HepG2 (cell line): ENCODE measurements around the gene SLC25A52. TPM values are rescaled to one million over a fixed set of nuclear protein-coding genes. Genes with fewer than 3 reads are reported as not detected.

Source experiments
- ATAC-seq: fragments of 200-7000 bp; cut with Tn5 transposase; 3 replicates; pipeline ENCODE4 v1.9.1; 2020; ENCODE audit warnings: mild to moderate bottlenecking, moderate library complexity
- BruUV-seq: library from RNA; stranded (reverse); fragments of 400-500 nt; replicated peaks from 2 replicates; lab custom pipeline; 2021; lab: Mats Ljungman, UMichigan
- CTCF ChIA-PET: fragments of 300-600 bp; formaldehyde crosslinking; extraction: SDS; loops from one replicate; lab custom pipeline; 2021; ENCODE audit warnings: low total read pairs, inconsistent platforms, low intra/inter-chr PET ratio; lab: Yijun Ruan, JAX
- POLR2A ChIA-PET: fragments of 350-600 bp; sonication (Branson Sonifier 250); formaldehyde crosslinking; loops from one replicate; lab custom pipeline; 2020; ENCODE audit warnings: antibody characterized with exemption, inconsistent platforms; lab: Yijun Ruan, JAX
- DNase-seq: peaks from one replicate; pipeline ENCODE4 v3.0.0-alpha.2; 2015; ENCODE audit warnings: low spot score
- FAIRE-seq: peaks from 3 replicates; lab custom pipeline; 2011; peaks lifted over from hg19 to GRCh38; lab: Jason Lieb, UNC
- H2AFZ ChIP-seq: one replicate; pipeline ENCODE4 v1.6.1; 2011; ENCODE audit warnings: low read length, inconsistent platforms
- H3K27ac ChIP-seq: fragments of 300-600 bp; 3 replicates; pipeline ENCODE4 v1.8.0; 2011; ENCODE audit warnings: mixed run types, mild to moderate bottlenecking, mixed read lengths, low read length, inconsistent platforms; ENCODE audit not compliant: insufficient read depth; ENCODE audit errors: extremely low read length
- H3K27me3 ChIP-seq, 2 experiments: fragments of 200-600 bp in 1 of 2; 2 replicates in 1 of 2; 3 replicates in 1 of 2; pipeline versions ENCODE4 v1.6.0 to v1.8.0; 2011; ENCODE audit warnings: low read length in 2 of 2, mild to moderate bottlenecking in 2 of 2, moderate library complexity in 2 of 2, inconsistent platforms in 1 of 2; ENCODE audit not compliant: insufficient read depth in 2 of 2, control insufficient read depth in 1 of 2
- H3K36me3 ChIP-seq, 2 experiments: fragments of 200-600 bp in 1 of 2; replicated peaks in 1 of 2; 2 replicates in 1 of 2; 3 replicates in 1 of 2; pipeline versions ENCODE4 v1.5.1 to v1.8.0; 2011; ENCODE audit warnings: low read length in 2 of 2, inconsistent platforms in 1 of 2; ENCODE audit not compliant: insufficient read depth in 2 of 2, control insufficient read depth in 1 of 2
- H3K4me1 ChIP-seq: 2 replicates; pipeline ENCODE4 v1.5.1; 2012; ENCODE audit warnings: low read length, inconsistent platforms; ENCODE audit not compliant: insufficient read depth
- H3K4me2 ChIP-seq: 2 replicates; pipeline ENCODE4 v1.6.0; 2011; ENCODE audit warnings: low read depth, low read length, inconsistent platforms
- H3K4me3 ChIP-seq, 3 experiments: fragments of 200-600 bp in 1 of 3; sonication (generic), shearing (Covaris generic) in 1 of 3; replicated peaks in 1 of 3; 2 replicates each; pipeline ENCODE4 v1.5.1; 2011 to 2016; ENCODE audit warnings: low read length in 3 of 3, inconsistent platforms in 2 of 3, low read depth in 2 of 3, mild to moderate bottlenecking in 2 of 3, control low read depth in 1 of 3, mixed read lengths in 1 of 3; ENCODE audit not compliant: insufficient read depth in 1 of 3
- H3K79me2 ChIP-seq: one replicate; pipeline ENCODE4 v1.6.1; 2011; ENCODE audit warnings: low read length, inconsistent platforms; ENCODE audit not compliant: insufficient read depth
- H3K9ac ChIP-seq: 2 replicates; pipeline ENCODE4 v1.6.0; 2011; ENCODE audit warnings: mild to moderate bottlenecking, low read depth, low read length, inconsistent platforms; ENCODE audit not compliant: insufficient read depth
- H3K9me3 ChIP-seq: 2 replicates; pipeline ENCODE4 v1.5.1; 2012; ENCODE audit warnings: mild to moderate bottlenecking, low read length
- H4K20me1 ChIP-seq: 2 replicates; pipeline ENCODE4 v1.6.0; 2011; ENCODE audit warnings: inconsistent platforms, mild to moderate bottlenecking, low read length, moderate library complexity; ENCODE audit not compliant: insufficient read depth
- ATF1 ChIP-seq: IDR thresholded peaks from 2 replicates; pipeline ENCODE4 v1.6.1; 2016; ENCODE audit warnings: mild to moderate bottlenecking, control low read depth
- MED1 ChIP-seq: sonication (generic); formaldehyde crosslinking; IDR thresholded peaks from 2 replicates; pipeline ENCODE4 v1.4.0; 2020; ENCODE audit warnings: missing genetic modification reagents
- TEAD3 ChIP-seq: optimal IDR thresholded peaks from 2 replicates; pipeline ENCODE3; 2016; ENCODE audit warnings: borderline replicate concordance
- ZNF10 ChIP-seq: sonication (generic); formaldehyde crosslinking; IDR thresholded peaks from 2 replicates; pipeline ENCODE4 v1.4.0; 2020; ENCODE audit warnings: mild to moderate bottlenecking, low read depth, missing genetic modification reagents, borderline replicate concordance
- ZNF337 ChIP-seq: sonication (generic); formaldehyde crosslinking; IDR thresholded peaks from 2 replicates; pipeline ENCODE4 v1.5.1; 2020; ENCODE audit warnings: missing genetic modification reagents, low read depth, mild to moderate bottlenecking, borderline replicate concordance
- ZNF720 ChIP-seq: sonication (generic); formaldehyde crosslinking; IDR thresholded peaks from 2 replicates; pipeline ENCODE4 v1.4.0; 2020; ENCODE audit warnings: missing genetic modification reagents
- WGBS: methylation state at CpG from one replicate; pipeline ENCODE4 v1.1.6; 2017; ENCODE audit warnings: low lambda C conversion rate; 5-methylcytosine and 5-hydroxymethylcytosine counted together
- in situ Hi-C: cut with HindIII; loops from 2 replicates; pipeline ENCODE4 v1.10.0; 2017; ENCODE audit warnings: low pct_unique_long_range_greater_than_20kb; ENCODE audit not compliant: extremely low pct_ligation_motif_present
- intact Hi-C: fragments of 100-400 bp; cut with micrococcal nuclease; formaldehyde crosslinking; loops from one replicate; pipeline ENCODE4 v1.10.0; 2022; ENCODE audit not compliant: unreplicated experiment
- polyA plus RNA-seq, 8 experiments: library from polyadenylated mRNA; depleted of rRNA in 3 of 8; stranded (reverse) in 7 of 8; unstranded in 1 of 8; fragments of >200 nt; fragmentation: Illumina TruSeq in 4 of 8; extraction: Trizol in 4 of 8; gene quantifications; 2 replicates each; pipeline versions ENCODE4 v1.2.1 to v1.2.3, GENCODE V29; 2011 to 2016; ENCODE audit warnings: low read depth in 4 of 8, missing spikeins in 1 of 8, mixed read lengths in 1 of 8; ENCODE audit not compliant: insufficient read depth in 1 of 8
- total RNA-seq, 5 experiments: library from RNA; depleted of rRNA; stranded (reverse); fragments of >200 nt; fragmentation: Illumina TruSeq; extraction: Trizol; gene quantifications; 2 replicates each; pipeline ENCODE4 v1.2.3, GENCODE V29; 2016; ENCODE audit warnings: low read depth in 1 of 5
- TF ChIP-seq, protein P1 (sequence below): sonication (generic); formaldehyde crosslinking; IDR thresholded peaks from 2 replicates; pipeline ENCODE4 v1.5.0; 2020; ENCODE audit warnings: mild to moderate bottlenecking, missing genetic modification reagents, moderate library complexity

Gene SLC25A52
- total and polyA plus RNA-seq, 2 of the 13 experiments (the other 11 are each of a cell fraction or from before 2014, with no cell fraction given): 0.46 TPM; not detected in 1

DNA sequence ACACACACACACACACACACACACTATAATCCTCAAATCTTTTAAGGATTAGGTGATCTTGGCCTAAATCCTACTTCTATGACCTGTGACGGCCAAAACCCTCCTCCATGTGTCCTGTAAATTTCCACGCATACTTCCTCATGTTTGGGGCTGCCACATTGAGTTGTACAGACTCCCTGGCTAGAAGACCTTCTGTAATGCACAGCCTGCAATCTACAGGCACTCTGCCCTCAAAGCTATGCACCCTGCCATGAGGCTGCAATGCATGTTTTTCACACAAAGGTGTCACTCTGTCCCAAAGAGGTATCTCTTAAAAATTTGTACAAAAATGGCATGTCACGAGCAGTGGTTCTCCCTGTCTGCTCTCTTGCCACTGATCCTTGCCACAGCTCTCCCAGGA is 49.9 kb downstream of the SLC25A52 start:
- in situ Hi-C loops: no loop called here
- H3K4me1 ChIP-seq: 0 out of 2 replicates have a peak, but pooled peaks cover 6% of the 10 kb centered on the region
- TF ChIP-seq, protein P1, sequence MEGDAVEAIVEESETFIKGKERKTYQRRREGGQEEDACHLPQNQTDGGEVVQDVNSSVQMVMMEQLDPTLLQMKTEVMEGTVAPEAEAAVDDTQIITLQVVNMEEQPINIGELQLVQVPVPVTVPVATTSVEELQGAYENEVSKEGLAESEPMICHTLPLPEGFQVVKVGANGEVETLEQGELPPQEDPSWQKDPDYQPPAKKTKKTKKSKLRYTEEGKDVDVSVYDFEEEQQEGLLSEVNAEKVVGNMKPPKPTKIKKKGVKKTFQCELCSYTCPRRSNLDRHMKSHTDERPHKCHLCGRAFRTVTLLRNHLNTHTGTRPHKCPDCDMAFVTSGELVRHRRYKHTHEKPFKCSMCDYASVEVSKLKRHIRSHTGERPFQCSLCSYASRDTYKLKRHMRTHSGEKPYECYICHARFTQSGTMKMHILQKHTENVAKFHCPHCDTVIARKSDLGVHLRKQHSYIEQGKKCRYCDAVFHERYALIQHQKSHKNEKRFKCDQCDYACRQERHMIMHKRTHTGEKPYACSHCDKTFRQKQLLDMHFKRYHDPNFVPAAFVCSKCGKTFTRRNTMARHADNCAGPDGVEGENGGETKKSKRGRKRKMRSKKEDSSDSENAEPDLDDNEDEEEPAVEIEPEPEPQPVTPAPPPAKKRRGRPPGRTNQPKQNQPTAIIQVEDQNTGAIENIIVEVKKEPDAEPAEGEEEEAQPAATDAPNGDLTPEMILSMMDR (CRISPR knock-in tag): peak; percentile 33; the same call in 1 of the 2 replicates
- TF ChIP-seq TEAD3 (CRISPR knock-in tag) (no peak), ZNF337 (no peak), MED1 (CRISPR knock-in tag) (no peak), ZNF720 (CRISPR knock-in tag) (no peak), ATF1 (CRISPR knock-in tag) (no peak), ZNF10 (CRISPR knock-in tag) (no peak)
- TF ChIP-seq, all 625 proteins: peak for 1
- ATAC-seq (peak; percentile 91), FAIRE-seq (no peak), DNase-seq (peak; percentile 18)
- no peaks in the 10 kb centered on the region for H4K20me1 ChIP-seq
- 33% methylated on average over 3 of the region's 3 CpGs for WGBS
- ChIA-PET POLR2A (no interaction called here), CTCF (no interaction called here)
- intact Hi-C loops: no loop called here
- BruUV-seq: no TSS peak
- 0 out of 2 replicates have a peak overlapping the region, but pooled peaks have one; percentile 27 for H3K4me2 ChIP-seq
- H3K27me3 ChIP-seq: no peaks in the 10 kb centered on the region
- H3K27ac ChIP-seq: no peak overlapping the region
- H3K79me2 ChIP-seq: no peaks in the 10 kb centered on the region
- no peaks in the 10 kb centered on the region for H3K9me3 ChIP-seq
- no peak overlapping the region for H3K4me3 ChIP-seq
- no peaks in the 10 kb centered on the region for H3K36me3 ChIP-seq
- no peak overlapping the region for H3K9ac ChIP-seq
- no peak overlapping the region for H2AFZ ChIP-seq

Other genes starting within 250 kb of the SLC25A52 start
- gene TTR, start 169.0 kb downstream of the SLC25A52 start, total RNA-seq (2016; rRNA removed; fragmentation: Illumina TruSeq; extraction: Trizol): 42.2 and 91.3 TPM in 2 replicates
- gene TTR, start 169.0 kb downstream of the SLC25A52 start, polyA plus RNA-seq (2011; rRNA removed): 496 and 510 TPM in 2 replicates
- gene B4GALT6, start 76.3 kb downstream of the SLC25A52 start, total RNA-seq (2016; rRNA removed; fragmentation: Illumina TruSeq; extraction: Trizol): 3.3 and 3.8 TPM in 2 replicates
- 1.7 and 1.9 TPM in 2 replicates for gene B4GALT6, start 76.3 kb downstream of the SLC25A52 start, polyA plus RNA-seq (2011; rRNA removed)
- 34.6 and 45.0 TPM in 2 replicates for gene TRAPPC8, start 182.2 kb upstream of the SLC25A52 start, total RNA-seq (2016; rRNA removed; fragmentation: Illumina TruSeq; extraction: Trizol)
- gene TRAPPC8, start 182.2 kb upstream of the SLC25A52 start, polyA plus RNA-seq (2011; rRNA removed): 38.8 and 50.8 TPM in 2 replicates